CD4-positive, alpha-beta memory T cell (primary cell): Measurements from ENCODE around the gene HINT3. TPM values are rescaled to one million over a fixed set of nuclear protein-coding genes. Genes with fewer than 3 reads are reported as not detected.

Source experiments
- CTCF ChIA-PET: fragments of 350-600 bp; sonication (Branson Sonifier 250); formaldehyde crosslinking; loops from one replicate; lab custom pipeline; 2021; ENCODE audit warnings: inconsistent platforms; ENCODE audit not compliant: partially characterized antibody; lab: Charles Lee
- POLR2A ChIA-PET: fragments of 350-600 bp; sonication (Branson Sonifier 250); formaldehyde crosslinking; loops from one replicate; lab custom pipeline; 2021; ENCODE audit not compliant: partially characterized antibody; lab: Charles Lee
- DNase-seq, 5 donors: peaks; one replicate each; pipeline versions ENCODE4 v3.0.0 to v3.0.0-alpha.2; 2020 to 2022; ENCODE audit warnings: mixed read lengths in 1 of 5
- H3K27ac ChIP-seq: one replicate; pipeline ENCODE4 v1.7.0; 2013; ENCODE audit warnings: low read depth, low read length
- H3K27me3 ChIP-seq: 2 replicates; pipeline ENCODE4 v1.7.0; 2013; ENCODE audit warnings: mild to moderate bottlenecking, low read length, moderate library complexity; ENCODE audit not compliant: insufficient read depth
- H3K36me3 ChIP-seq: 2 replicates; pipeline ENCODE4 v1.7.0; 2013; ENCODE audit warnings: mild to moderate bottlenecking, low read length, moderate library complexity; ENCODE audit not compliant: insufficient read depth
- H3K4me1 ChIP-seq: 2 replicates; pipeline ENCODE4 v1.7.0; 2013; ENCODE audit warnings: mild to moderate bottlenecking, low read length, moderate library complexity; ENCODE audit not compliant: insufficient read depth
- H3K4me3 ChIP-seq, 2 donors: one replicate each; pipeline ENCODE4 v1.7.0; 2013; ENCODE audit warnings: low read length in 2 of 2, mild to moderate bottlenecking in 1 of 2
- H3K9me3 ChIP-seq, 2 donors: one replicate each; pipeline ENCODE4 v1.7.0; 2013; ENCODE audit warnings: low read length in 2 of 2, control low read depth in 1 of 2; ENCODE audit not compliant: control insufficient read depth in 1 of 2
- H3K27ac Mint-ChIP-seq, 7 donors: one replicate each; pipeline ENCODE4 v1.8.0; 2020 to 2021; ENCODE audit warnings: mixed read lengths in 7 of 7, mild to moderate bottlenecking in 6 of 7, inconsistent platforms in 3 of 7, moderate library complexity in 3 of 7
- H3K27me3 Mint-ChIP-seq, 2 donors: one replicate each; pipeline ENCODE4 v1.8.0; 2020 to 2021; ENCODE audit warnings: mixed read lengths in 2 of 2
- H3K36me3 Mint-ChIP-seq, 2 donors: one replicate each; pipeline ENCODE4 v1.8.0; 2020 to 2021; ENCODE audit warnings: mixed read lengths in 2 of 2, inconsistent platforms in 1 of 2, mild to moderate bottlenecking in 1 of 2
- H3K4me1 Mint-ChIP-seq, 4 donors: one replicate each; pipeline ENCODE4 v1.8.0; 2020 to 2021; ENCODE audit warnings: mixed read lengths in 4 of 4, mild to moderate bottlenecking in 1 of 4
- H3K4me3 Mint-ChIP-seq, 8 donors: one replicate each; pipeline ENCODE4 v1.8.0; 2020 to 2021; ENCODE audit warnings: mixed read lengths in 8 of 8, mild to moderate bottlenecking in 7 of 8, moderate library complexity in 6 of 8, inconsistent platforms in 3 of 8
- H3K9me3 Mint-ChIP-seq, 8 donors: one replicate each; pipeline ENCODE4 v1.8.0; 2020 to 2021; ENCODE audit warnings: mixed read lengths in 8 of 8, mild to moderate bottlenecking in 5 of 8, inconsistent platforms in 3 of 8, moderate library complexity in 1 of 8
- intact Hi-C: fragments of 100-400 bp; cut with micrococcal nuclease; formaldehyde crosslinking; loops from one replicate; pipeline ENCODE4 v1.15.1; 2023
- polyA plus RNA-seq, 2 donors: library from polyadenylated mRNA; unstranded; fragments of 300-500 nt; fragmentation: Illumina TruSeq; gene quantifications; one replicate each; pipeline ENCODE4 v1.2.3, GENCODE V29; 2021
- total RNA-seq, 2 experiments: library from RNA; stranded (reverse); gene quantifications; one replicate each; pipeline ENCODE4 v1.2.3, GENCODE V29; 2021

HINT3 gene
- total and polyA plus RNA-seq, 4 experiments from 2014 or later: 8.1 to 12.7 (median 10.1) TPM

- Histone ChIP-seq H3K36me3 (no peaks in the 10 kb centered on the region), H3K27me3 (no peaks in the 10 kb centered on the region), H3K4me1 (peaks cover 6% of the 10 kb centered on the region), H3K4me3 (no peak overlapping the region), H3K27ac (no peak overlapping the region), H3K9me3 (no peaks in the 10 kb centered on the region)
- CTCF ChIA-PET: interaction anchor here (0.8 to 8.2 kb wide), 8 partner anchors 23 to 199 kb away, joined by 3 to 118 read pairs (median 4); partner anchors contain the start of gene NCOA7
- H3K36me3 Mint-ChIP-seq: no peaks in the 10 kb centered on the region
- peaks cover 0 to 9% of the 10 kb centered on the region in 2 donors for H3K27me3 Mint-ChIP-seq
- no peak overlapping the region for H3K4me3 Mint-ChIP-seq
- H3K9me3 Mint-ChIP-seq: no peaks in the 10 kb centered on the region
- intact Hi-C loops: no loop called here
- H3K4me1 Mint-ChIP-seq: peaks cover 0 to 6% (median 3%) of the 10 kb centered on the region in 4 donors
- POLR2A ChIA-PET: interaction anchor here (0.6 to 7.3 kb wide), 2 partner anchors 26 to 161 kb away, joined by 3 to 133 read pairs; partner anchors contain the start of gene NCOA7
- DNase-seq: no peak
- H3K27ac Mint-ChIP-seq: no peak overlapping the region
Measured at GRCh38 chr6:125951323-125951722, 5.2 kb upstream of the HINT3 start.

GRCh38 chr6:125952764-125953501 is 3.6 kb upstream of the HINT3 start:
- H3K4me1 ChIP-seq: peaks cover 14% of the 10 kb centered on the region
- no peaks in the 10 kb centered on the region for H3K27me3 ChIP-seq
- H3K4me3 Mint-ChIP-seq: no peak overlapping the region
- peaks cover 0 to 2% of the 10 kb centered on the region in 2 donors for H3K36me3 Mint-ChIP-seq
- no peaks in the 10 kb centered on the region for H3K9me3 ChIP-seq
- no peak overlapping the region for H3K4me3 ChIP-seq
- ChIA-PET POLR2A (interaction anchor here (1.2 to 7.3 kb wide), 3 partner anchors 163 to 652 kb away, joined by 3 to 133 read pairs (median 5); partner anchors contain the start of genes HDDC2 and NCOA7), CTCF (interaction anchor here (0.9 to 8.2 kb wide), 9 partner anchors 9 to 171 kb away, joined by 3 to 118 read pairs (median 6); partner anchors contain the start of gene NCOA7)
- no peaks in the 10 kb centered on the region for H3K36me3 ChIP-seq
- H3K4me1 Mint-ChIP-seq: peaks cover 0 to 11% (median 3%) of the 10 kb centered on the region in 4 donors
- intact Hi-C loops: no loop called here
- H3K27ac ChIP-seq: no peak overlapping the region
- no peaks in the 10 kb centered on the region for H3K9me3 Mint-ChIP-seq
- H3K27me3 Mint-ChIP-seq: peaks cover 0 to 9% of the 10 kb centered on the region in 2 donors
- no peak overlapping the region for H3K27ac Mint-ChIP-seq
- DNase-seq: no peak

GRCh38 chr6:125953502-125953875 is 3.1 kb upstream of the HINT3 start:
- Mint-ChIP-seq H3K27ac (no peak overlapping the region), H3K36me3 (peaks cover 0 to 2% of the 10 kb centered on the region in 2 donors), H3K9me3 (no peaks in the 10 kb centered on the region), H3K27me3 (peaks cover 0 to 8% of the 10 kb centered on the region in 2 donors), H3K4me3 (no peak overlapping the region), H3K4me1 (peaks cover 0 to 11% (median 3%) of the 10 kb centered on the region in 4 donors)
- no peak overlapping the region for H3K4me3 ChIP-seq
- no peak for DNase-seq
- no peaks in the 10 kb centered on the region for H3K27me3 ChIP-seq
- H3K36me3 ChIP-seq: no peaks in the 10 kb centered on the region
- H3K27ac ChIP-seq: no peak overlapping the region
- H3K4me1 ChIP-seq: peaks cover 20% of the 10 kb centered on the region
- no peaks in the 10 kb centered on the region for H3K9me3 ChIP-seq
- ChIA-PET POLR2A (interaction anchor here (1.2 to 7.3 kb wide), 3 partner anchors 163 to 652 kb away, joined by 3 to 133 read pairs (median 5); partner anchors contain the start of genes HDDC2 and NCOA7), CTCF (interaction anchor here (0.9 to 8.2 kb wide), 6 partner anchors 10 to 172 kb away, joined by 3 to 118 read pairs (median 5); partner anchors contain the start of gene NCOA7)
- intact Hi-C loops: no loop called here

GRCh38 chr6:125954735-125955339 is 1.7 kb upstream of the HINT3 start:
- H3K9me3 Mint-ChIP-seq: no peaks in the 10 kb centered on the region
- Histone ChIP-seq H3K27me3 (no peaks in the 10 kb centered on the region), H3K36me3 (no peaks in the 10 kb centered on the region), H3K4me3 (no peak overlapping the region), H3K4me1 (peaks cover 33% of the 10 kb centered on the region), H3K27ac (no peak overlapping the region), H3K9me3 (no peaks in the 10 kb centered on the region)
- H3K27me3 Mint-ChIP-seq: peaks cover 0 to 3% of the 10 kb centered on the region in 2 donors
- peaks cover 0 to 11% (median 3%) of the 10 kb centered on the region in 4 donors for H3K4me1 Mint-ChIP-seq
- H3K27ac Mint-ChIP-seq: peak overlapping the region in 4 of 7 donors; percentile 53 to 81 (median 66)
- no peak for DNase-seq
- CTCF ChIA-PET: interaction anchor here (1.0 to 8.2 kb wide), 9 partner anchors 9 to 176 kb away, joined by 3 to 118 read pairs (median 31); partner anchors contain the start of gene NCOA7
- H3K4me3 Mint-ChIP-seq: peak overlapping the region in 3 of 8 donors; percentile 17 to 62 (median 36)
- H3K36me3 Mint-ChIP-seq: peaks cover 0 to 2% of the 10 kb centered on the region in 2 donors
- POLR2A ChIA-PET: interaction anchor here (7.3 kb wide), 1 partner anchor 165 kb away, joined by 133 read pairs; the partner anchor contains the start of gene NCOA7
- intact Hi-C loops: no loop called here

GRCh38 chr6:125955973-125956372 is 597 bp upstream of the HINT3 start:
- no peaks in the 10 kb centered on the region for H3K36me3 ChIP-seq
- H3K4me1 Mint-ChIP-seq: peaks cover 3 to 17% (median 3%) of the 10 kb centered on the region in 4 donors
- peaks cover 0 to 1% of the 10 kb centered on the region in 2 donors for H3K27me3 Mint-ChIP-seq
- no peaks in the 10 kb centered on the region for H3K9me3 Mint-ChIP-seq
- ChIA-PET POLR2A (interaction anchor here (0.6 to 7.3 kb wide), 25 partner anchors 8 to 654 kb away, joined by 3 to 133 read pairs (median 4); partner anchors contain the start of genes HDDC2, NCOA7 and TRMT11), CTCF (interaction anchor here (0.6 to 8.2 kb wide), 59 partner anchors 9 to 1561 kb away, joined by 3 to 118 read pairs (median 6); partner anchors contain the start of genes HDDC2, HEY2, NCOA7 and TRMT11)
- intact Hi-C loops: loop anchor here (1.0 to 2.0 kb wide), 7 partner anchors 30 to 1311 kb away; partner anchors contain the start of gene TRMT11
- peak overlapping the region in 2 of 8 donors; percentile 66 to 67 for H3K4me3 Mint-ChIP-seq
- H3K4me3 ChIP-seq: peak overlapping the region in 1 of 2 donors; percentile 94
- H3K36me3 Mint-ChIP-seq: peaks cover 0 to 4% of the 10 kb centered on the region in 2 donors
- H3K9me3 ChIP-seq: no peaks in the 10 kb centered on the region
- H3K27me3 ChIP-seq: no peaks in the 10 kb centered on the region
- H3K4me1 ChIP-seq: peaks cover 39% of the 10 kb centered on the region
- no peak overlapping the region for H3K27ac Mint-ChIP-seq
- no peak for DNase-seq
- H3K27ac ChIP-seq: peak overlapping the region; percentile 95

- Mint-ChIP-seq H3K27ac (no peak overlapping the region), H3K9me3 (no peaks in the 10 kb centered on the region), H3K4me1 (peaks cover 3 to 26% (median 8%) of the 10 kb centered on the region in 4 donors), H3K36me3 (peaks cover 0 to 12% of the 10 kb centered on the region in 2 donors), H3K27me3 (no peaks in the 10 kb centered on the region), H3K4me3 (no peak overlapping the region)
- H3K27me3 ChIP-seq: no peaks in the 10 kb centered on the region
- peak overlapping the region; percentile 60 to 94 for H3K4me3 ChIP-seq
- H3K36me3 ChIP-seq: no peaks in the 10 kb centered on the region
- peaks cover 44% of the 10 kb centered on the region for H3K4me1 ChIP-seq
- H3K9me3 ChIP-seq: no peaks in the 10 kb centered on the region
- ChIA-PET POLR2A (interaction anchor here (0.6 to 7.3 kb wide), 10 partner anchors 17 to 655 kb away, joined by 3 to 133 read pairs (median 6); partner anchors contain the start of genes HDDC2, NCOA7 and TRMT11), CTCF (interaction anchor here (0.7 to 8.2 kb wide), 30 partner anchors 8 to 1559 kb away, joined by 3 to 118 read pairs (median 10); partner anchors contain the start of genes HDDC2, NCOA7 and TRMT11)
- intact Hi-C loops: loop anchor here (2.0 kb wide), 2 partner anchors 39 to 655 kb away; no protein-coding TSS in a partner anchor
- DNase-seq: no peak
- peak overlapping the region; percentile 95 for H3K27ac ChIP-seq
Measured at GRCh38 chr6:125957391-125957693, 772 bp downstream of the HINT3 start.
